Kidney (tissue), 14 donors: Measurements from ENCODE around the gene MCFD2. TPM values are rescaled to one million over a fixed set of nuclear protein-coding genes. Genes with fewer than 3 reads are reported as not detected.
"Not testable (repeated sequence)": the region's sequence is repeated elsewhere in the genome, so short reads cannot be mapped to it uniquely, and the experiment has no call there.

ENCODE experiments used
- DNase-seq, 5 donors: peaks; one replicate each; pipeline ENCODE4 v3.0.0-alpha.2; 2013 to 2020
- FAIRE-seq: peaks from 2 replicates; lab custom pipeline; 2012; peaks lifted over from hg19 to GRCh38; lab: Jason Lieb, UNC
- H3K27ac ChIP-seq, 2 donors: one replicate each; pipeline ENCODE4 v1.7.0; 2013; ENCODE audit warnings: low read depth in 2 of 2, low read length in 2 of 2, inconsistent platforms in 1 of 2
- H3K27me3 ChIP-seq: one replicate; pipeline ENCODE4 v1.7.1; 2013; ENCODE audit warnings: low read length, inconsistent platforms; ENCODE audit not compliant: control insufficient read depth, insufficient read depth
- H3K36me3 ChIP-seq, 3 donors: one replicate each; pipeline versions ENCODE4 v1.7.0 to v1.7.1; 2013; ENCODE audit warnings: low read length in 3 of 3, control low read depth in 1 of 3, inconsistent platforms in 1 of 3; ENCODE audit not compliant: insufficient read depth in 3 of 3, control insufficient read depth in 2 of 3
- H3K4me1 ChIP-seq, 3 donors: one replicate each; pipeline versions ENCODE4 v1.7.0 to v1.7.1; 2013; ENCODE audit warnings: low read length in 3 of 3, inconsistent platforms in 1 of 3, low read depth in 1 of 3; ENCODE audit not compliant: control insufficient read depth in 2 of 3, insufficient read depth in 2 of 3
- H3K4me3 ChIP-seq, 3 donors: one replicate each; pipeline versions ENCODE4 v1.7.0 to v1.8.1; 2013; ENCODE audit warnings: low read length in 3 of 3, control low read depth in 1 of 3, inconsistent platforms in 1 of 3
- H3K9ac ChIP-seq, 3 donors: one replicate each; pipeline versions ENCODE4 v1.7.0 to v1.7.1; 2013; ENCODE audit warnings: low read length in 3 of 3, control low read depth in 1 of 3, inconsistent platforms in 1 of 3
- H3K9me3 ChIP-seq, 3 donors: one replicate each; pipeline versions ENCODE4 v1.7.0 to v1.7.1; 2013; ENCODE audit warnings: low read length in 3 of 3, control low read depth in 1 of 3, inconsistent platforms in 1 of 3; ENCODE audit not compliant: control insufficient read depth in 2 of 3, insufficient read depth in 1 of 3
- CTCF ChIP-seq: IDR thresholded peaks from 3 replicates; pipeline ENCODE4 v1.5.1; 2012; ENCODE audit warnings: mild to moderate bottlenecking, moderate library complexity, borderline replicate concordance; ENCODE audit not compliant: insufficient read depth; ENCODE audit errors: extremely low read depth
- intact Hi-C: fragments of 100-400 bp; cut with DNase I; formaldehyde crosslinking; loops from one replicate; pipeline ENCODE4 v1.11.1; 2022
- polyA plus RNA-seq: library from polyadenylated mRNA; stranded (reverse); fragments of 350-450 nt; fragmentation: Illumina TruSeq; extraction: RNeasy Lipid Tissue Mini Kit (QIAGEN cat#74804); gene quantifications from one replicate; pipeline ENCODE4 v1.2.3, GENCODE V29; 2014; ENCODE audit warnings: low read depth, low replicate concordance; ENCODE audit not compliant: insufficient read depth
- total RNA-seq: library from RNA; stranded (reverse); fragmentation: NEBNext Ultra II Directional; extraction: Animal tissue kit (Norgen Biotek cat#: 25700); gene quantifications from one replicate; pipeline ENCODE4 v1.2.1, GENCODE V29; 2021
- donor health status: control.
- donor health status: control.
- donor health status: control.
- donor health status: control.
- donor health status: control.
- donor health status: DM: yes; HTN: yes; CAD: no.
- donor health status: Normal renal cell carcinoma (clear cell type).

MCFD2 gene
- total and polyA plus RNA-seq, 2 donors from 2014 or later = 42.2 to 86.6 TPM

GRCh38 chr2:46913471-46914381 lies 1.9 kb downstream of the MCFD2 start:
- Histone ChIP-seq H3K27ac (no peak overlapping the region), H3K27me3 (no peaks in the 10 kb centered on the region), H3K9ac (peak overlapping the region in 1 of 3 donors; percentile 74), H3K36me3 (peaks cover 0 to 11% (median 0%) of the 10 kb centered on the region in 3 donors), H3K4me1 (peaks cover 0 to 22% (median 15%) of the 10 kb centered on the region in 3 donors), H3K4me3 (peak overlapping the region in 2 of 3 donors; percentile 12 to 84), H3K9me3 (no peaks in the 10 kb centered on the region)
- intact Hi-C loops = no loop called here
- no peak for TF ChIP-seq CTCF
- DNase-seq (no peak), FAIRE-seq (no peak)

- peaks cover 0 to 20% (median 10%) of the 10 kb centered on the region in 3 donors for H3K4me1 ChIP-seq
- DNase-seq (no peak), FAIRE-seq (no peak)
- peaks cover 4 to 25% (median 23%) of the 10 kb centered on the region in 3 donors for H3K36me3 ChIP-seq
- no peak for TF ChIP-seq CTCF
- H3K27me3 ChIP-seq = no peaks in the 10 kb centered on the region
- no peak overlapping the region for H3K9ac ChIP-seq
- intact Hi-C loops = no loop called here
- no peaks in the 10 kb centered on the region for H3K9me3 ChIP-seq
- H3K4me3 ChIP-seq = no peak overlapping the region
- no peak overlapping the region for H3K27ac ChIP-seq
Observed at GRCh38 chr2:46909771-46910419, 5.7 kb downstream of the MCFD2 start.

GRCh38 chr2:46909150-46909549 lies 6.5 kb downstream of the MCFD2 start:
- no peak for FAIRE-seq
- Histone ChIP-seq H3K4me1 (peaks cover 0 to 13% (median 4%) of the 10 kb centered on the region in 3 donors), H3K36me3 (peaks cover 4 to 25% (median 23%) of the 10 kb centered on the region in 3 donors), H3K9ac (no peak overlapping the region), H3K4me3 (no peak overlapping the region), H3K27me3 (no peaks in the 10 kb centered on the region), H3K27ac (no peak overlapping the region), H3K9me3 (no peaks in the 10 kb centered on the region)
- no peak for TF ChIP-seq CTCF
- no peak for DNase-seq
- intact Hi-C loops = no loop called here

GRCh38 chr2:46904908-46905678 lies 10.5 kb downstream of the MCFD2 start:
- DNase-seq, H3K4me3 ChIP-seq, H3K27ac ChIP-seq, H3K27me3 ChIP-seq, H3K9me3 ChIP-seq, H3K4me1 ChIP-seq, intact Hi-C loops, FAIRE-seq, H3K9ac ChIP-seq: not testable (repeated sequence)
- H3K36me3 ChIP-seq = peaks cover 4 to 23% (median 23%) of the 10 kb centered on the region in 3 donors

GRCh38 chr2:46902980-46903379 lies 12.6 kb downstream of the MCFD2 start:
- H3K4me1 ChIP-seq, H3K27ac ChIP-seq, H3K4me3 ChIP-seq, H3K9ac ChIP-seq, H3K9me3 ChIP-seq, H3K27me3 ChIP-seq, FAIRE-seq, intact Hi-C loops, DNase-seq: not testable (repeated sequence)
- peaks cover 4 to 19% (median 12%) of the 10 kb centered on the region in 3 donors for H3K36me3 ChIP-seq
